Stimulated activated CD8-positive, alpha-beta memory T cell treated with anti-CD3 and anti-CD28 coated beads, Interleukin-15, amount 100 ng/mL, for 1 hour (primary cell): Measurements from ENCODE around the gene CATSPER3.

ENCODE experiments used
- DNase-seq: peaks from one replicate; pipeline ENCODE4 v3.0.0-alpha.2; 2020; ENCODE audit warnings: low read depth

Gene CATSPER3

DNA sequence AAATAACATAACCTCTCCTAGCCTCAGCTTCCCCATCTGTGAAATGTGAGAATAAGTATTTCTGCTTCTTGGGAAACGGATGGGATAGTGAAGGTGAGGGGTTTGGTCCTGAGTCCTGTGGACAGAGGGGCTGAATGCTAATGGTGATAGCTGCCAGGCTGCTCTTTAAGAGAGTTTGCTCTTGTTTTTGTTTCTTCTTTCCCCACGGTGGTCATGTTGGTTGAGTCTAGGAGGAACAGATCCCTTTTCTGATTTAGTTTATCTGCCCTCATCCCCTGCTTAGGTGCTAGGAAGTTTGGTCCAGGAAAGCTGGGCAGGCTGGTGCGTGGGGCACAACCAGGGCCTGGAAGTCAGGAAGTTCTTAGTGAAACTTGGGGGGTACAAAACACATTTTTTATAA lies 74.0 kb downstream of the CATSPER3 start:
- no peak for DNase-seq

DNA sequence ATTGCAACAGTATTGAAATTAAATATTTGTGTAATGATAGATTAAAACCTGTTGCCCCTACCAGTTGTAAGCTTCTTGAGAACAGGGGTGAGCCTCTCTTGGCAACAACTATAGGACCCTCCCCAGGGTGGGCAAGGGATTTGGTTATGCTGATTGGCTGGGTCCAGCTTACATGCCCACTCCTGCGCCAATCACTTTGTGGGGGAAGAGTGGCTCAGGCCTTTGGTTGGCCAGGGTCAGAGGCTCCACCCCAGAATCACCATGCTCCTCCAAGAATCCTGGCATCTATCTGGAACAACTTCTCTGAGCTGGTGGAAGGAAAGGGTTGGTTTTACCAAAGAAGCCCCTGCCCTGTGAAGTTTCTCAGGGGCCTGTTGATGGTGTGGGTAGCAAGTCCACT lies 74.9 kb downstream of the CATSPER3 start:
- DNase-seq, result no peak

- DNase-seq, result no peak
Measured at GRCh38 chr5:135045488-135045887, 77.8 kb downstream of the CATSPER3 start.

DNA sequence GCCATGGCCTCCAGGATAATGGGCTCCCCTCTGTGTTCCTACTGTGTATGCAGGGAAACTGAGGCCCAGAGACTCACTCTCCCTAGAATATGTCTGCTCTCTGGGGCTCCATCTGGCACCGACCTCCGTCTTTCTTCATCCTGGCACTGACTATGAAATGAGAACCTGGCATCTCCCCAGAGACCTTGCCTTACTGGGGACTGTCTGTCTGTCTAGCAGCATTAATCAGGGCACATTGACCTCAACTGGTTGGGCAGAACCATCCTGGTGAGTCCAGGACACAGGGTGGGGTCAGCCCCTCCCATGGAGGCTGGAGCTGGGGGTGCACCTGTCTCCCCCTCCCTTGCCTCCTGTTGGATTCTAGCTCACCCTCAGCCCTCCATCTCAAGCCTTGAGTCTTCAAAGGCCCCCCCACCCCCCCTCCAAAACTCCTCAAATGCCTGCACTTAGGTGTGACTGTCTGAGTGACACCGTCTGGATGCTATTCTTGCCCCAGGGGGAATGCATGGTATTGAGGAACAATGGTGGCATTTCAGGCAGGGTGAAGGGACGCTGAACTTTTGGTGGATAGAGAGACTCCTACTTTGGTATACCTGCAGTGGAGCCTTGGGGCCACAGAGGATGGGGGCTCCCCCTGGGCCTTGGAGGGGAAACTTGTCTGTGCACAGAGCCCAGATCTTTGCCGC lies 79.1 kb downstream of the CATSPER3 start:
- DNase-seq, result no peak

DNA sequence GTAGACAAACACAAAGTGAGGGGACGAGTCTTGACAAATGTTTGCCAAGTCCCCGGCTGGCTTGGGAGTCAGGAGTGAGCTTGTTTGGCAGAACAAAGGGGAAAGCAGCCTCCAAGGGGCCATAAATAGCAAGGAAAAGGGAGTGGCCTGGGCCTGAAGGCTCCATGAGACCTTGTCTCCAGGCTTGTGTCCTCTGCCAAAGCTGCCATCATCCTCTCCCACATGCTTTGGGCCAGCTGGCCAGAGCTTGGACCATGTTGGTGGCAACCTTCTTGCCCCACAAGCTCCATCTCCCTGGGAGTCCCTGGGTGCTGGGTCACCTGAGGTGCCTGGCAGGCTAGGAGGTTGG lies 79.6 kb downstream of the CATSPER3 start:
- DNase-seq, result no peak

DNA sequence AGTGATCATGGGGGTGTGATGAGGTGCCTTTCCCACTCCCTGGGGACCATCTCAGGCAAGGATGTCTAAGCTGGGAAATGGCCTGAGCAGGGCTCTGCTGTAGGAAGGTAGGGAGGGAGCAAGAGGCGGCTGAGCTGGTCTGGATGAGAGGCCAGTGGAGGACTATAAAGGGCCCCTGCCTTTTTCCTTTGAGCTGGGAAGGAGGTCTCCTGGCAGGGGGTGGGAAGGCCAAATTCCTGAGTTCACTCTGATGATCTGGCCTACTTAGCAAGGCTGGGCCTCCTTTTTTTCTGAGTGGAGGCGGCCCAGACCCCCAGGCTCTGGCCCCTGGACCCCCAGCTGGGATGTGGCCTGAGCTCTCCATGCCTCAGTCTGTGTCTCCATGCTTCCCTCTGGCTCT lies 80.6 kb downstream of the CATSPER3 start:
- DNase-seq, result no peak

GRCh38 chr5:135048930-135049329 lies 81.2 kb downstream of the CATSPER3 start:
- no peak for DNase-seq

DNA sequence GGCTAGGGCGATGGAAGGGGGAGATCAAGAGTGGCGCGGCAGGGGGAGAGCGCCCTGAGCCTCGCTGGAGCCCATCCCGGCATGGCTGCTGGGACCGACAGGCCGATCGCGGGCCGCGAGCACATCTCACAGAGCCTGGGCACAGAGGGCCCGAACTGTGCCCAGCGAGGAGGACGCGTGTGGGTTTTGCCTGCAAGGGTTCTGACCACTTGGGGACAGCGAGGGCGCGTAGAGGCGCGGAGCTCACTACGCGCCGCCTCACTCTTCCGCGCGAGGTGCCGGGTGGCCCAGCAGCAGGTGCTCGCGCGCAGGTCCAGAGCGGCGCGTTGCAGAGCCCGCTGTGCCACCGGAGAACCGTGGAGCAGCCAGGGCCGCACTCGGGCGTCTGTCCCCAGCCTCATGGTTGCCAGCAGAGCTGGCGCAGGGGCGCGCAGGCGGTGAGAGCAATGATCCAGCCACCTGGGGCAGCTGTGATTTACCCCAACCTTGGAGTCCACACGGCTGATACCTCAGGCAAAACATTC lies 82.6 kb downstream of the CATSPER3 start:
- DNase-seq, result no peak

- no peak for DNase-seq
Measured at GRCh38 chr5:135051399-135051798, 83.7 kb downstream of the CATSPER3 start.

- no peak for DNase-seq
Measured at GRCh38 chr5:135051872-135052271, 84.2 kb downstream of the CATSPER3 start.

- DNase-seq, result no peak
Measured at GRCh38 chr5:135052511-135053145, 84.9 kb downstream of the CATSPER3 start.

- DNase-seq, result no peak
Measured at GRCh38 chr5:135053278-135053677, 85.6 kb downstream of the CATSPER3 start.

DNA sequence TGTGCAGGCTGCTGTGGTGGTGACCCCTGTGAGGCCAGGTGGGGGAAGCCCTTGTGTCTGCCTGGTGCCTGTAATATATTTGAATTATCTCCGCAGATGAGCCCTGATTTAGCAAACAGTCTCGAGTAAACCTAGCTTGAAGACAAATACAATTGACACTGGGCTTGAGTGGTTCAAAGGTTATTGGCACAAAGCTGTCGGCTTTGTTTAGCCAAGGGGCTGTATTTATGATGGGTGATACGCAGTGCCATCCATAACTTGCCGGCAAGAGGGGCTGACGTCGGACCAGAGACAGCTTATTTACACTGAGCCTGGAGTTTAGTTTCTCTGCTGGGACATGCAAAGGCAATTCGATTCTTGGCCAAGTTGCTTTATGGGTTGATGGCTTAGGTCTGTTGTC lies 86.3 kb downstream of the CATSPER3 start:
- no peak for DNase-seq

DNA sequence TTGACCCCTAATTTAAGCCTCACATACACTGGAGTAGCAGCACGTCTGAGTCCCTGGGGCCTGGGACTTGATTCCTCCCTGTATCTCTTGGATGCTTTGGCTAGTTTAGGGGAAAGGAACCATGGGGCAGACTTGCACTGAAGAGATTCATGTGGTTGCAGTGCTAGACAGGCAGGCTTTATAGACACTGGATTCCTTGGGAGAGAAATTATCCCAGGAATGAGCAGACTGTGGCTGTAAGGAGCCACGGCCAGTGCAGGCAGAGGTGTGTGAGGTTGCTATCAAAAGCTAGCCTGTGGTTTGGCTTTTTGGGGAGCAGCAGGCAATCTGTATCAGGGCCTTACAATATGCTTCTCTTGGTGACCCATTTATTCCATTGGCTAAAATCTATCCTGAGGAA lies 86.8 kb downstream of the CATSPER3 start:
- no peak for DNase-seq

DNA sequence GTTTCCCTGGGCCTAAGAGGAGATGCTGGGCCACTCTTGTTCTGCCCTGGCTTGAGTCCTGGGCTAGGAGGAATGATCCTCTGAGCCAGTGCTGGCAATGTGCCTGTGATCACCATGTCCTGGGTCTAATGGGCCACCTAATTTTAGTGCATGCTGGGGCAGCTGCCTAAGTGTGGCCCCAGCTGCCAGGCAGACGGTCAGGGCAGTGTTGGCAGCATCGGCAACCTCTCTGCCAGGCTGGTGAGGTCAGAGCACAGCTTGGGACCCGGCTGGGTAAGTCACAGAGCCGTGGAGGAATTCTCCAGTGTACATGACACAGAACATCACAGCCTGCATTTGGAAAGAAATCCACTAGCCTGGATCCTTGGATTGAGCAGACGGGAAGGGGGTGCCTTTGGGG lies 87.7 kb downstream of the CATSPER3 start:
- no peak for DNase-seq

GRCh38 chr5:135056316-135057030 lies 88.8 kb downstream of the CATSPER3 start:
- DNase-seq, result no peak

DNA sequence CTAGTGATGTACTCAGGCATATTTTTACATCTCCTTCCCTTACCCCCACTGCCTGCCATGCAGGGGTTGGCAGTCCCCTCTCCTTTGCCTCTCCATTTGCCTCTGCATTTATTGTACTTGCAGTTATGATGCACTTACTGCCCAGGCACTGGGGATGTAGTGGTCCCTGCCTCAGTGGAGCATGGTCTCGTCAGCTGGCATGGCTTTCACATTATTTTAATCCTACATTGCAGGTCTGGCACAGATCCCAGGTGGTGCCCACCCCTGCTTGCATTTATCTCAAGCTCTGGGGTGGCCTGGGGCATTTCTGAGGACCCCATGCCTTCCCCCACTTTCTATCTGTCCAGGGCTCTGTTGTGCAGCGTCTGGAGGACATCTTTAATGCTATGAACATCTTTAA lies 89.5 kb downstream of the CATSPER3 start:
- no peak for DNase-seq

GRCh38 chr5:135058331-135058732 lies 90.6 kb downstream of the CATSPER3 start:
- DNase-seq, result no peak

- no peak for DNase-seq
Measured at GRCh38 chr5:135059000-135059923, 91.6 kb downstream of the CATSPER3 start.

- DNase-seq, result no peak
Measured at GRCh38 chr5:135060021-135060420, 92.3 kb downstream of the CATSPER3 start.

GRCh38 chr5:135061001-135061400 lies 93.3 kb downstream of the CATSPER3 start:
- no peak for DNase-seq
